ENCODE data around the gene PRRT4.

- no peak for TF ChIP-seq CTCF (IDR thresholded peaks at IDR 0.05; ENCODE audit: low read depth, low read length)
- TF ChIP-seq POLR2A (IDR thresholded peaks at IDR 0.05; ENCODE audit: extremely low read depth, insufficient read length): no peak
- no peak for TF ChIP-seq MAX (IDR thresholded peaks at IDR 0.05; ENCODE audit: low read depth, low read length)
Observed at GRCh38 chr7:128378637-128379036, 17.1 kb upstream of the PRRT4 start.
